Calu3 (cell line): Measurements from ENCODE around the gene CEP162. TPM values are rescaled to one million over a fixed set of nuclear protein-coding genes. Genes with fewer than 3 reads are reported as not detected.
"Not testable (repeated sequence)": the region's sequence is repeated elsewhere in the genome, so short reads cannot be mapped to it uniquely, and the experiment has no call there.

Experiments
- BruUV-seq: library from RNA; stranded (reverse); fragments of 400-500 nt; replicated peaks from 2 replicates; lab custom pipeline; 2021; lab: Mats Ljungman, UMichigan
- CTCF ChIA-PET: fragments of 300-600 bp; sonication (Branson Sonifier 250); formaldehyde crosslinking; loops from one replicate; lab custom pipeline; 2022; ENCODE audit warnings: antibody characterized with exemption; lab: Charles Lee
- DNase-seq: peaks from one replicate; pipeline ENCODE4 v3.0.0; 2022
- H3K27ac Mint-ChIP-seq: one replicate; pipeline ENCODE4 v1.8.0; 2022; ENCODE audit warnings: mixed read lengths; ENCODE audit not compliant: unreplicated experiment
- H3K27me3 Mint-ChIP-seq: one replicate; pipeline ENCODE4 v1.8.0; 2022; ENCODE audit warnings: mixed read lengths; ENCODE audit not compliant: unreplicated experiment
- H3K36me3 Mint-ChIP-seq: one replicate; pipeline ENCODE4 v1.8.0; 2022; ENCODE audit warnings: mild to moderate bottlenecking, moderate library complexity, mixed read lengths; ENCODE audit not compliant: insufficient read depth, unreplicated experiment
- H3K4me1 Mint-ChIP-seq: one replicate; pipeline ENCODE4 v1.8.0; 2022; ENCODE audit warnings: mild to moderate bottlenecking, low read depth, mixed read lengths; ENCODE audit not compliant: unreplicated experiment
- H3K4me3 Mint-ChIP-seq: one replicate; pipeline ENCODE4 v1.8.0; 2022; ENCODE audit warnings: mild to moderate bottlenecking, low read depth, moderate library complexity, mixed read lengths; ENCODE audit not compliant: unreplicated experiment
- H3K9me3 Mint-ChIP-seq: one replicate; pipeline ENCODE4 v1.8.0; 2022; ENCODE audit warnings: low read depth, mixed read lengths; ENCODE audit not compliant: unreplicated experiment
- intact Hi-C: fragments of 100-400 bp; cut with micrococcal nuclease; formaldehyde crosslinking; loops from one replicate; pipeline ENCODE4 v1.10.0; 2022; ENCODE audit not compliant: unreplicated experiment
- total RNA-seq: library from RNA; stranded (reverse); gene quantifications from 2 replicates; pipeline ENCODE4 v1.2.3, GENCODE V29; 2022
- TF ChIP-seq, protein P1 (sequence below): fragments of 200-600 bp; IDR thresholded peaks from one replicate; pipeline ENCODE4 v1.8.0; 2022; ENCODE audit warnings: antibody characterized with exemption; ENCODE audit not compliant: unreplicated experiment

CEP162 gene
- total RNA-seq, 1 experiment from 2014 or later: 8.2 TPM

DNA sequence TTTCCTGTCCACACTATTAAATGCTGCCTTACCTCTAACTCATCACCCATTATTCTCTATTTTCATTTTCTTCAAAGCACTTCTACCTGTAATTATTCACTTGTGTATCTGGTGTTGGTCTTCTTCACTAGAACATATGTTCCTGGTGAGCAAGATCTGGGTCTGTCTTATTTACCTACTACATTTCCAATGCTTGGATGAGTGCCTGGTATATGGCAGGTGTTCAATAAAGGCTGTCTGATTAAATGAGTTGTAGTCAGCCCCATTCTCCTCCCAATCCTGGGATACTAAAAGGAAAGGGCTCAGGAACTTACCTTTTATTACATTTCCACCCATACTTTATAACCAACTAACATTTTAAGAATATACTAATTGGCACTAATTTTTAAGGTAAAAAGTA lies 61.0 kb downstream of the CEP162 start:
- no TSS peak for BruUV-seq
- Mint-ChIP-seq H3K27ac (no peak overlapping the region), H3K9me3 (no peaks in the 10 kb centered on the region), H3K27me3 (no peaks in the 10 kb centered on the region), H3K4me1 (no peaks in the 10 kb centered on the region), H3K36me3 (no peaks in the 10 kb centered on the region), H3K4me3 (no peak overlapping the region)
- intact Hi-C loops: no loop called here
- CTCF ChIA-PET: no interaction called here
- TF ChIP-seq, protein P1, sequence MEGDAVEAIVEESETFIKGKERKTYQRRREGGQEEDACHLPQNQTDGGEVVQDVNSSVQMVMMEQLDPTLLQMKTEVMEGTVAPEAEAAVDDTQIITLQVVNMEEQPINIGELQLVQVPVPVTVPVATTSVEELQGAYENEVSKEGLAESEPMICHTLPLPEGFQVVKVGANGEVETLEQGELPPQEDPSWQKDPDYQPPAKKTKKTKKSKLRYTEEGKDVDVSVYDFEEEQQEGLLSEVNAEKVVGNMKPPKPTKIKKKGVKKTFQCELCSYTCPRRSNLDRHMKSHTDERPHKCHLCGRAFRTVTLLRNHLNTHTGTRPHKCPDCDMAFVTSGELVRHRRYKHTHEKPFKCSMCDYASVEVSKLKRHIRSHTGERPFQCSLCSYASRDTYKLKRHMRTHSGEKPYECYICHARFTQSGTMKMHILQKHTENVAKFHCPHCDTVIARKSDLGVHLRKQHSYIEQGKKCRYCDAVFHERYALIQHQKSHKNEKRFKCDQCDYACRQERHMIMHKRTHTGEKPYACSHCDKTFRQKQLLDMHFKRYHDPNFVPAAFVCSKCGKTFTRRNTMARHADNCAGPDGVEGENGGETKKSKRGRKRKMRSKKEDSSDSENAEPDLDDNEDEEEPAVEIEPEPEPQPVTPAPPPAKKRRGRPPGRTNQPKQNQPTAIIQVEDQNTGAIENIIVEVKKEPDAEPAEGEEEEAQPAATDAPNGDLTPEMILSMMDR: no peak
- no peak for DNase-seq

DNA sequence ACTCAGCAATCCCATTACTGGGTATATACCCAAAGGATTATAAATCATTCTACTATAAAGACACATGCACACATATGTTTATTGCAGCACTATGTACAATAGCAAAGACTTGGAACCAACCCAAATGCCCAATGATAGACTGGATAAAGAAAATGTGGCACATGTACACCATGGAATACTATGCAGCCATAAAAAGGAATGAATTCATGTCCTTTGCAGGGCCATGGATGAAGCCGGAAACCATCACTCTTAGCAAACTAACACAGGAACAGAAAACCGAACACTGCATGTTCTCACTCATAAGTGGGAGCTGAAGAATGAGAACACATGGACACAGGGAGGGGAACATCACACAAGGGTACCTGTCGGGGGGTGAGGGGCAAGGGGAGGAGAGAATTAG lies 63.1 kb downstream of the CEP162 start:
- intact Hi-C loops, H3K36me3 Mint-ChIP-seq: not testable (repeated sequence)

GRCh38 chr6:84161190-84161589 lies 66.3 kb downstream of the CEP162 start:
- H3K27ac Mint-ChIP-seq: no peak overlapping the region
- H3K27me3 Mint-ChIP-seq: no peaks in the 10 kb centered on the region
- no peaks in the 10 kb centered on the region for H3K9me3 Mint-ChIP-seq
- intact Hi-C loops: no loop called here
- CTCF ChIA-PET: interaction anchor here (1.0 to 1.2 kb wide), 2 partner anchors 9 to 27 kb away, joined by 4 to 8 read pairs; no protein-coding TSS in a partner anchor
- no peaks in the 10 kb centered on the region for H3K4me1 Mint-ChIP-seq
- TF ChIP-seq, protein P1: no peak
- BruUV-seq: no TSS peak
- H3K4me3 Mint-ChIP-seq: no peak overlapping the region
- H3K36me3 Mint-ChIP-seq: no peaks in the 10 kb centered on the region
- no peak for DNase-seq

More for the DNA sequence above, 63.1 kb downstream of the CEP162 start:
- H3K27ac Mint-ChIP-seq, H3K4me1 Mint-ChIP-seq, H3K27me3 Mint-ChIP-seq, CTCF ChIA-PET, DNase-seq, BruUV-seq, H3K9me3 Mint-ChIP-seq, H3K4me3 Mint-ChIP-seq: not testable (repeated sequence)

- Mint-ChIP-seq H3K27me3 (no peaks in the 10 kb centered on the region), H3K4me3 (no peak overlapping the region), H3K4me1 (no peaks in the 10 kb centered on the region), H3K9me3 (no peaks in the 10 kb centered on the region), H3K36me3 (no peaks in the 10 kb centered on the region), H3K27ac (no peak overlapping the region)
- DNase-seq: no peak
- CTCF ChIA-PET: no interaction called here
- no TSS peak for BruUV-seq
- TF ChIP-seq, protein P1: no peak
- intact Hi-C loops: no loop called here
These were observed 71.1 kb downstream of the CEP162 start for GRCh38 chr6:84156306-84156705.

- Mint-ChIP-seq H3K9me3 (no peaks in the 10 kb centered on the region), H3K27ac (no peak overlapping the region), H3K27me3 (no peaks in the 10 kb centered on the region), H3K4me1 (no peaks in the 10 kb centered on the region), H3K36me3 (no peaks in the 10 kb centered on the region), H3K4me3 (no peak overlapping the region)
- intact Hi-C loops: no loop called here
- DNase-seq: no peak
- no TSS peak for BruUV-seq
- TF ChIP-seq, protein P1: no peak
- CTCF ChIA-PET: no interaction called here
These were observed 75.8 kb downstream of the CEP162 start for GRCh38 chr6:84151669-84152068.
